Cerebellar cortex (tissue), 1 donor: Measurements from ENCODE around the gene ACOT13.
"Not testable (repeated sequence)": the region's sequence is repeated elsewhere in the genome, so short reads cannot be mapped to it uniquely, and the experiment has no call there.

Experiments used
- DNase-seq: peaks from one replicate; pipeline ENCODE4 v3.0.0-alpha.2; 2015; ENCODE audit warnings: low spot score

Gene ACOT13

DNA sequence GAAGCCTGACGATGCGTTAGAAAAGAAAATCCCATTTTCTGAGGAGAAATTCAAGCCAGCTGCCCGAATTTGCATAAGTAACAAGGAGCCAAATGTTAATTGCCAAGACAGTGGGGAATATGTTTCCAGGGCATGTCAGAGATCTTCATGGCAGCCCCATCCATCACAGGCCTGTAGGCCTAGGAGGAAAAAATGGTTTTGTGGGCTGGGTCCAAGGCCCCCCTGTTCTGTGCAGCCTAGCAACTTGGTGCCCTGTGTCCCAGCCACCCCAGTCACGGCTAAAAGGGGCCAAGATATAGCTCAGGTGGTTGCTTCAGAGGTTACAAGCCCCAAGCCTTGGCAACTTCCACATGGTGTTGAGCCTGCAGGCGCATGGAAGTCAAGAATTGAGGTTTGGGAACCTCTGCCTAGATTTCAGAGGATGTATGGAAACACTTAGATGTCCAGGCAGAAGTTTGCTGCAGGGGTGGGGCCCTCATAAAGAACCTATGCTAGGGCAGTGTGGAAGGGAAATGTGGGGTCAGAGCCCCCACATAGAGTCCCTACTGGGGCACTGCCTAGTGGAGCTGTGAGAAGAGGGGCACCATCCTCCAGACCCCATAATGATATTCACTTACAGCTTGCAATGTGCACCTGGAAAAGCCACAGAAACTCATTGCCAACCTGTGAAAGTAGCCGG, 64.7 kb downstream of the ACOT13 start:
- not testable (repeated sequence) for DNase-seq

- no peak for DNase-seq
Observed at GRCh38 chr6:24734166-24734565, 67.3 kb downstream of the ACOT13 start.

DNA sequence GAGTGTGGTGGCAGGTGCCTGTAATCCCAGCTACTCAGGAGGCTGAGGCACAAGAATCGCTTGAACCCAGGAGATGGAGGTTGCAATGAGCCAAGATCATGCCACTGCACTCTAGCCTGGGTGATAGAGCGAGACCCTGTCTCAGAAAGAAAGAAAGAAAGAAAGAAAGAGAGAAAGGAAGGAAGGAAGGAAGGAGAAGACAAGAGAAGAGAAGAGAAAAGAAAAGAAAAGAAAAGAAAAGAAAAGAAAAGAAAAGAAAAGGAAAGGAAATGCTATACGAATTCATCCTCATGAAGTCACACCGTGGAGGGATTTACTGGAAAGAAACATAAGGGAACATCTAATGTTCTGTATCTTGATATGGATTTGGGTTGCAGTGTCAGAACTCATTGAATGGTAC, 67.8 kb downstream of the ACOT13 start:
- not testable (repeated sequence) for DNase-seq

DNA sequence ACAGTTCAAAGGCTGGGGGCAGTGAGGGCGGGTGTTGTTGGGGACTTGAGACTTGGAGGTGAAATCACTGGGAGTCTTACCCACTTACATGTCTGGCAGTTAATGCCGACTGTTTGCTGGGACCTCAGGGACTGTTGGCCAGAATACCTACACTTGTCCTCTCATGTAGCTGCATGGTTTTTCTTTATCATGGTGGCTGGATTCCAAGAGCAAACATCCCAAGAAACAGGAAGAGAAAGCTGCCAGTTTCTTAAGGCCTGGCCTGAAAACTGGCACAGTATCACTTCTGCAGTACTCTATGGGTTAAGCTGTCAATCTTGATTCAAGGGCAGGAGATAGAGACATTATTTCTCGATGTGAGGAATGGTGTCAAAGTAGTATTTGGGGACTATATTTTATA, 71.9 kb downstream of the ACOT13 start:
- DNase-seq: no peak

- no peak for DNase-seq
Observed at GRCh38 chr6:24740861-24741260, 74.0 kb downstream of the ACOT13 start.

DNA sequence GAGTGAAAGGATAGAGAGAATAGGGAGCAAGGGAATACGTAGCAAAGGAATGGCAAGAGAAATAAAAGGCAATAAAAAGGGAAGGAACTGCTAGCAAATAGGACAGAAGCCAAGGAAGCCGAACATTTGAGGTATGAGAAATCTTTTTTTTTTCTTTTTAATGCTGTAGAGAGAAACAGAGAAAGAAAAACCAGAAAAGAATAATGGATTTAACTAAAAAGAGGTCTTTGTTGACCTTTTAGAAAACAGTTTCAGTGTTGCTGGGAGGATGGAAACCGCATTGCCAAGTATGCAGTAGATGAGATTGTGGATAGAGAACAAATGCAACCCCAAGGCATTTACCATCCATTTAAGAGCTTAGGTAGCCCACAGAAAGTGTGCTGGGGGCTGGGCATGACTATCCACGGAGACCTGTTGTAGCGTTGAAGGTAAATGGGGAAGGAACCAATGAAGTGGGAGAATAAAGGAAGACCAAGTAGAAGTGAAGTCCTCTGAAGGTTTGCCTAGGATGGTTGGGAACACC, 75.4 kb downstream of the ACOT13 start:
- no peak for DNase-seq

- DNase-seq: no peak
Observed at GRCh38 chr6:24743265-24743943, 76.5 kb downstream of the ACOT13 start.

- no peak for DNase-seq
Observed at GRCh38 chr6:24743944-24744335, 77.1 kb downstream of the ACOT13 start.

DNA sequence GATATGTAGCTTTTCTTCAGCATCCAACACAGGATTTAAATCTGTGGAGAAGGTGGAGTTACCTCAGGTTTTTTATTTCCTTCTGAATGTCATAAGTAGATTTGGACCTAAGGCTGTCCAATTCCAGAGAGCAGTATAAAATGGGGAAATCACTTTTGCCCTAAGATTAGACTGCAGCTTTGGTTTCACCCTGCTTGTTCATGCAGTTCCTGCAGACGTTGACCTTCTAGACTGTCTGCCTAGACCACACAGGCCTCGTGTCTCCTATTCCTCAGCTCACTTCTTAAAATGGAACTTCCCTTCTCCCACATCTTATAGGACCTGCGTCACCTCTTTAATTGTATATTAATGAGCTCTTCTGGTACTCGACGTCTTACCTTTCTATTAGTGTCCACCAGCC, 78.0 kb downstream of the ACOT13 start:
- no peak for DNase-seq

GRCh38 chr6:24749297-24749696, 82.4 kb downstream of the ACOT13 start:
- no peak for DNase-seq

GRCh38 chr6:24750878-24751277, 84.0 kb downstream of the ACOT13 start:
- DNase-seq: not testable (repeated sequence)

- no peak for DNase-seq
Observed at GRCh38 chr6:24752503-24752902, 85.6 kb downstream of the ACOT13 start.

DNA sequence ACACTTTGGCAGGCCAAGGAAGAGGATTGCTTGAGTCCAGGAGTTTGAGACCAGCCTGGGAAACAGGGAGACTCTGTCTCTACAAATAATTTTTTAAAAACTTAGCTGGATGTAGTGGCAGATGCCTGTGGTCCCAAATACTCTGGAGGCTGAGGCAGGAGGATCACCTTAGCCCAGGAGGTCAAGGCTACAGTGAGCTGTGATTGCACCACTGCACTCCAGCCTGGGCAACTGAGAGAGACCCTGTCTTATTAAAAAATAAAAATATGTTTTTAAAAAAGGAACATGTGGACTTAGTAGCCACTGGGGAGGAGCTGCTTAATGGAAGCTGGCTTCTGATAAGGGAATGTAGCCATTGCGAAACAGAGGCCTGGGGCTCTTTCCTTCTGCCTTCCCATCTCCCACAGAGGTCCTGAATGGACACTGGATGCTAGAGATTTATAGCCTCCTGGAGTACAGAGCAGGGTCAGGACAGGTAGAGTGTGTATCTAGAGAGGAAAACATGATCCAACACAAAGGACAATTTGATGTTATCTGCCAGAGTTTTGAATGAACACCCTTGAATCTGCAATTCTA, 86.1 kb downstream of the ACOT13 start:
- DNase-seq: no peak

GRCh38 chr6:24753545-24753944, 86.7 kb downstream of the ACOT13 start:
- no peak for DNase-seq

DNA sequence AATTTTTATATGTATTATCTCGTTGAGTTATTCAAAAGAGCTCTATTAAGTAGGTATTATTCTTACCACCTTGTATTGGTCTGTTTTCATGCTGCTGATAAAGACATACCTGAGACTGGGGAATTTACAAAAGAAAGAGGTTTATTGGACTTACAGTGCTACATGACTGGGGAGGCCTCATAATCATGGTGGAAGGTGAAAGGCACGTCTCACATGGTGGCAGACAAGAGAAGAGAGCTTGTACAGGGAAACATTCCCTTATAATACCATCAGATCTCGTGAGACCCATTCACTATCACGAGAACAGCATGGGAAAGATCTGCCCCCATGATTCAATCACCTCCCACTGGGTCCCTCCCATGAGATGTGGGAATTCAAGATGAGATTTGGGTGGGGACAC, 87.5 kb downstream of the ACOT13 start:
- not testable (repeated sequence) for DNase-seq
